HG02571 (cell line): ENCODE results near the gene SOSTDC1.
A peak's percentile ranks its signal among the peaks of the same experiment; 100 is the strongest.
"Not testable (repeated sequence)": the region's sequence is repeated elsewhere in the genome, so short reads cannot be mapped to it uniquely, and the experiment has no call there.

Experiments
- ATAC-seq: cut with Tn5 transposase; IDR thresholded peaks from one replicate; pipeline ENCODE4 v1.9.1; 2021; ENCODE audit warnings: mild to moderate bottlenecking, moderate library complexity; ENCODE audit not compliant: unreplicated experiment

The SOSTDC1 gene

DNA sequence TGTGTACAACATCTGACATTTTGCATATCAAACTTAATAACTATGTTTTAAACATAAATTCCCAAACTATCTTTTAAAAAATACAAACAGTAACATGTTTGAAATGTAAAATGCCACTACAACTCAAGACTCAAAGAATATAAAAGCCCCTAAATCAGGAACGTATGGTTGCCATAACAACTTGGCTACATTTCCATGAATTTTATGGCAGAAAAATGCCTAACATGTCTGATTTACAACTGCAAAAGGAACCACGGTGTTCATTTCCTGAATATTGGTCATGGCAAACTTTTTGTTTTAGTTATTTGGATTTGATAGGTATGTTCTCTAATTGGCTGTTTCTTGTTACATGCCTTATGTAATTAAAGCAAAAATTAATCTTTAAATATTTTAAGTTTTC is 2.0 kb downstream of the SOSTDC1 start:
- no peak for ATAC-seq

DNA sequence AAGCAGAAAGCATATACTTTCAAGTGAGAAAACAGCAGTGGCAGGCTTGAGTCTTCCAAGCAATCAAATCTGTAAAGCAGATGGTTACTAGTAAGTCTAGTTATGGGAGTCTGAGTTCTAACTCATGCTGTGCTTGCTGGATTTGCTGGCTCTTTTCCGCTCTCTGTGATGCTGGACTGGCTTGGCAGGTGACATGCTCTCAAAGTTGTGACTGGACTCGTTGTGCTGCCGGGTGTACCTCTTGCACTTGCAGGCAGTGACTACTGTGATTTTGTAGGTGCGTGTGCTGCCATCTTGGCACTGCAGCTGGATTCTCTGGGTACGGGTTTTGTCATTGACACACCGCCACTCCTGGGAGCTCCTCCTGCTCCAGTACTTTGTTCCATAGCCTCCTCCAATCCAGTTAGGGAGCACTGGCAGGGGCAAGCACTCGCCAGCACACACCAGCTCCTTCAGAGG is 3.1 kb downstream of the SOSTDC1 start:
- ATAC-seq, result no peak

DNA sequence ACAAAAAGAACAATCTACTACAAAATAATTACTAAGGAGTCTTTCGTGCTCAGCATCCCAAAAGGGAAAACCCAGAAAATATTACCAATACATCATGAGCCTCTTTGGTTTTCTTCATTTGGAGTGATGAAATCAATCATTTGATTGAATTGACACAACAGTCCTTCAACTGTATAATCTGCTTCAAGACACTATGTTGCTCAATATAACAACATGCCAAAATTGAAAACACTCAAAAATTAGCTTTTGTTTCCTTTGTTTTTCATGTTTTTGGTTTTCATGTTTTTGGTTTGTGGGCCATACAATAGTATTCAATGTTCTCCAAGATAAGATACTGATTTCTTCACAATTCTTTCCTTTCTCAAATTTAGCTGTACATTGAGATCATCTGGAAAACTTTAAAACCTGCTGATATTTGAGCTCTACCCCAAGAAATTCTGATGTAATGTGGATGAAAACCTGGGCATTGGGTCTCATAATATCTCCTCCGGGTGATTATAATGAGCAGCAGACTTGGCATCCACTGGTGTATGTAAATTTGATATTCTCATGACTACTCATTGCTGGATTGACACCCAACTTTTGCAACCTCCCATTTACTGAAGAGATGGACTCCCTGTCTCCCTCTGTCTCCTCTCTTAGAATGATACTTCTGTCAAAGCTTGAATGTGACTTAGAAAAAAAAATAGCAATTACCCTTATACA is 4.6 kb downstream of the SOSTDC1 start:
- ATAC-seq, result no peak

DNA sequence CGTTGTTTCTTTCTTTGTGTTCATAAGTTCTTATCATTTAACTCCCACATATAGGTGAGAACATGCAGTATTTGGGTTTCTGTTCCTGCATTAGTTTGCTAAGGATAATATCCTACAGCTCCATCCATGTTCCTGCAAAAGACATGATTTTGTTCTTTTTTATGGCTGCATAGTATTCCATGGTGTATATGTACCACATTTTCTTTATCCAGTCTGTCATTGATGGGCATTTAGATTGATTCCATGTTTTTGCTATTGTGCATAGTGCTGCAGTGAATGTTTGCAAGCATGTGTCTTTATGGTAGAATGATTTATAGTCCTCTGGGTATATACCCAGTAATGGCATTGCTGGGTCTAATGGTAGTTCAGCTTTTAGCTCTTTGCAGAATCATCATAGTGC is 9.2 kb downstream of the SOSTDC1 start:
- not testable (repeated sequence) for ATAC-seq

DNA sequence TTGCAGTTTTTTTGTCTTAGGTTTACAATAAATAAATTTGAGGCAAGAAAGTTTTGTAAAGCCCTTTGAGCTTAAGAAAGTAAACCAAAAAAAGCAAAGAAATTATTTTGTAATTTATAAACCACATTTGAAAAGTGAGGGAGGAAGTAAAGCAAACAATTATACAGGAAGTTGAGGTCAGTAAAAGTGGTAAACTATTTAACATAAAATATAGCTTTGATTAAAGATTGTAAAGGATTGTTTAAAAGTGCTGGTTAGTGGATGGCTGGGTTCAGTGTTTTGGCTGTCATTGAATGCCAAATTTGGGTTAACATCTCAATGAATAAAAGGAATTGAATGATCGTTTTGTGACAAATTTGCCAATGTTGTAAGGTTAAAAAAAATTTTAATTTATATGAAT is 9.9 kb downstream of the SOSTDC1 start:
- no peak for ATAC-seq

DNA sequence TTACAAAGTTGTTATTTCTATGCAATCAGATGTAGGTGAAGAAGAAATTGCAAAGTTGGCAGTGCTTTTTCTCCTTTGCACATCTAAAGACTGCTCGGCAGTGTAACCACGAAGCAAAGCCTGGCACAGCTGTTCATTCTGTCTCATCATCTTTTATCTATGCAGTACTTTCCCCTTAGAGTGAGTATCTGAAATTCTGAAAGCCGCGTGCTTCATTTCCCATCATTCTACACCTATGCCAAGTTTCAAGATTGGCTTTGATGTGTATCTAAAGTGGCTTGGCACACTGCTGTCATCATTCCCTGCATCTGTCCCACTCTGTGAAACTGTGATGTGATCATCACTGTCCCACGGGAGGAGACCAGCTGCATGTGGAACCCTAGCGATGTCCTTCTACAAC is 15.2 kb downstream of the SOSTDC1 start:
- ATAC-seq, result no peak

DNA sequence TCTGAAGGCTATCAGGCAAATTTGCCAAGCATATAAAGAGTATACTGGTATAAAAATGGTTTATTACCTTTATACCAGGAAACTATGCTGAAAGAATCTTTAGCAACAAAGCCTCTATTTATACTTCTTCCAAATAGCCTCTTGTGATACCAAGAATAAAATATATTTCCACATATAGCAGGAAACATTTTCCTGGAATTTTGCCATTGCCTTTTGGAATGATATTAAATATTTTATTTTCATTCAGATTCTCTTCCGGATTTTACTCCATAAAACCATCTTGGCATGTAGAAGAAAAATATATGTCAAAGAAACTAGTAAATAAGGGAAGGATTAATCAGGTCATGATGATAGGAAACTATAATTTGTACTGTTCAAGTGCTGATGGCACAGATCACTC is 17.7 kb downstream of the SOSTDC1 start:
- no peak for ATAC-seq

DNA sequence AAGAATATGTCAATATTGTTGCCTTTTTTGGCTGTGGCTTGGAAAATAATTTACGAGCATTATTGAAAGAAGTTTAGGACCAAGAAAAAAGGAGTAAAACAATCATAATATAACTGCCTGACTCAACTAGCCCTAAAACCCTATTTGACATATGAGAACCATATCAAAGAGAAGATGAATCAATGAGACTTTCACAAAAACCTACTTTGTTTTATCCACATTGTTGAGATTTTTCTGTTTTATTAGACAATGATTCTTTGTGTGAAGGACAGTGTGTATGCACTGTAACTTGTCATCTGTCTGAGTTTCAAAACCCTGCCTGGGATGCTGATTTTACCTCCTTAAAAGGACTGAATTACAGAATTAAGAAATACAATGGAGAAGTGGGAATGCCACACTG is 19.0 kb downstream of the SOSTDC1 start:
- no peak for ATAC-seq

DNA sequence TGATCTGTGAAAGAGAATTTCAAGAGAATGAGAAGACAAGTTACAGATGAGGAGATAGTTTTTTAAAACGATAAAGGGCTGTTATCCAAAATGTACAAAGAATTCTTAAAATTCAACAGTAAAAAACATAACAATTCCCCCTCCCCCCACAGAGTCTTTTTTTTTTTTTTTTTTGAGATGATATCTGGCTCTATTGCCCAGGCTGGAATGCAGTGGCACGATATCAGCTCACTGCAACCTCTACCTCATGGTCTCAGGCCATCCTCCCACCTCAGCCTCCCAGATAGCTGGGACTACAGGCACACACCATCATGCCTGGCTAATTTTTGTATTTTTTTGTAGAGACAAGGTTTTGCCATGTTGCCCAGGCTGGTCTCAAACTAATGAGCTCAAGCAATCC is 21.7 kb downstream of the SOSTDC1 start:
- ATAC-seq, result not testable (repeated sequence)

DNA sequence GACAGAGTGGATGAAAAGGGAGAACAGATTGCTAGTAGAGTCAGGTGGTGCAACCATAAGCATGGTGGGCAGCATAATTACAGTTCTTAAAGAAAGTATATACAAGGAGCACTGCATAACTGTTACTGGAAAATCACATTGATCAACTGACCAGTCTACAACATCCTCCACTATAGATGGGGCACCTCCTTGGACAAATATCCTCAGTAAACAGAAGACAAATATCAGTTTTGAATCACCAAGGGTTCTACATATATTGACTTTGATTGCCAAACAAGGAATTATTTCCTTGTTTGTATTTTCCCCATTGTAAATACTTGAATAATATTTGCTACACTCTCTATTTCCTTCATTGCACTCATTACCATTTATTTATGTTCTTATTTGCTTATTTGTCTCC is 26.6 kb downstream of the SOSTDC1 start:
- ATAC-seq, result no peak

DNA sequence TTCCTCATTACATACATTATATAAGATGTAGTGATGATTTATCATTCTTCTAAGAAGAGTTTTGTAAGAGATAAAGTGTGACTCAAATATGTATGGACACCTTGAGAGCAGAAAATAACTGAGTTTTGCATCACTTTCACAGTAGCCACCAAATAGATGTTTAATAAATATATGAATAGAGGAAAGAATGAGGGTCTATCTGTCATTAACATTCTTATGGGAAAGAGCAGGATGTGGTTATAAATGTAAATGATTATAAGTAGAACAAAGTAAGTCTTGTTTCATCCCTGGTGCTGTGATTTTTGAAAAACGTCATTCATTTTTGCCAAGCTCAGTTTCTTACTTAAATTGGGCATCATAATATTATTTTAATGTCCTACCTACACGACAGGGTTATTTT is 29.2 kb downstream of the SOSTDC1 start:
- no peak for ATAC-seq

DNA sequence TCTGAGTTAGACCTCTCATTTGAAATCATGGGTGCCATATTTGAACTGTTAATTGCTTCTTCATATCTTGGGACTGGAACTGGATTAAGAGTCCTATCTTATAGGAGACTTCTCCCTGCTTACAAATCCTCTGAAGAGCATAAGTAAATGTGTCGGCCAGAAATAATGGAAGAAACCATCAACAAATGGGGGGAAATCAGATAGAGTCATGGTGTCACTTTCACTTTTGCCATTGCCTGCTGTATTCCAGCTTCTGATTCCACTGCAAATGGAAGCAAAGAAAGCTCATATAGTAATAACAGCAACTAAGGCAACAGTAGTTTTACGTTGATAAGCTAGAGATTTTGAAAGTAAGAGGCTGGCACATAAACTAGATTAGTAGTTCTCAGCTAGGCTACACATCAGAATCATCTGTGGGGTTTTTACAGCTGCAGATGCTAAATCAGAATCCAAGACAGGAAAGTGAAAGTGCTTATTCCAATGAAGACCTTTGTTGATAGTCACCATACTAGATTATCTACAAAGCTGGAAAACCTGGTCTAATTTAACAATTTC is 31.9 kb downstream of the SOSTDC1 start:
- ATAC-seq, result no peak

DNA sequence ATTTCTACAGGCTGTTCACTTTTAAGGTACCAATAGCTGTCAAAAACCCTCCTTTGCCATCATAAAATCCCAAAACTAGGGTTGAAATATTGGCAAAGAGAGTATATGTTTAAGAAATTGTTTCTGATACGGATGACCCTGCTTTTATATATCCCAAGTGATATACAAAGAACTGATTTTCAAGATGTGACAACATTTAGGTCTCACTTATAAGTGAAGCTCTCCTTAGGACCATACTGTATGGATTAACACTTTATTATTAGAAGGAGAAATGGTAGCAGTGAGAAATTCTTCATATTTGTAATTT is 33.2 kb downstream of the SOSTDC1 start:
- no peak for ATAC-seq

DNA sequence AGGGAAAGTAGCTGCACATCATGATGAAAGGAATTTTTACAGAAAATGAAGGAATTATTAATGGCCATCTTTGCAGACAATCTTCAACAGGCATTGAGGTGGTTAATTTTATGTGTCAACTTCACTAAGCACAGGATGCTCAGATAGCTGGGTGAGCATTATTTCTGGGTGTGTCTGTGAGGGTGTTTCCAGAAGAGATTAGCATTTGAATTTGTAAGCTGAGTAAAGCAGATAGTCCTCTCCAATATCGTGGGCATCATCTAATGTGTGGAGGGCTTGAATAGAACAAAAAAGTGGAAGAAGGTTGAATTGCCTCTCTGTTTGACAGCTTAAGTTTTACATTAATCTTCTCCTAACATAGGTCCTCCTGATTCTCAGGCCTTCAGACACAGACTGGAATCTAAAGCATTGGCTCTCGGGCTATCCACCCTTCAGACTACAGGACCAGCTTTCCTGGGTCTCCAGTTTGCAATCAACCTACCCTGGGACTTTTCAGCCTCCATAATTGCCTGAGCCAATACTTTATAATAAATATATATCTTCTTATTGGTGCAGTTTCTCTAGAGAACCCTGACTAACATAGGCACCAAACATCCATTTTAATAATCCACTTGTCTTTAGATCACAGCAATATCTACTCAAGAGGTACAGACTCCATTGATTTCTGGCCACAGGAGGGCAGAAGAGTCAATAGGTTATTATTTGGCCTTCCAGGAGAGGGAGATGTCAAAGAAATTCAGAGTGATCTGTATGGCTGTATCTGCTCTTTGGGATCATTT is 33.7 kb downstream of the SOSTDC1 start:
- no peak for ATAC-seq

DNA sequence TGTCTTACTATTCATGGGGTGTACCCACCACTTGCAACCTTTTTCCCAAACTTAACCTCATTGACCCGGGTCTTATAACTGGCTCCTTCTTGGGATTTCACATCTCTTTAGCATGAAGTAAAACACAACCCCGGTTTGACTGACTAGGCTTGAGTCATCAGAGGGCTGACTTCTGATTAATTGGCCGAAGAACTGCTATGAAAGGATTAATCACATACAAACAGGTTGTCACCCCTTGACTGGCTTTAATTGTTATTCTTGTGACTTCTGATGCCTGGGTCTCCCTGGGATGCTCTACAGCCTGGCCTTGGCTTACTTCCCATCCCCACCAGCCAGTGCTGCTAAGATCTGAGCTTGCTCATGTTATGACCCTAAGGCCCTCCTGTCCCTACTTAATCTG is 35.4 kb downstream of the SOSTDC1 start:
- ATAC-seq, result no peak

DNA sequence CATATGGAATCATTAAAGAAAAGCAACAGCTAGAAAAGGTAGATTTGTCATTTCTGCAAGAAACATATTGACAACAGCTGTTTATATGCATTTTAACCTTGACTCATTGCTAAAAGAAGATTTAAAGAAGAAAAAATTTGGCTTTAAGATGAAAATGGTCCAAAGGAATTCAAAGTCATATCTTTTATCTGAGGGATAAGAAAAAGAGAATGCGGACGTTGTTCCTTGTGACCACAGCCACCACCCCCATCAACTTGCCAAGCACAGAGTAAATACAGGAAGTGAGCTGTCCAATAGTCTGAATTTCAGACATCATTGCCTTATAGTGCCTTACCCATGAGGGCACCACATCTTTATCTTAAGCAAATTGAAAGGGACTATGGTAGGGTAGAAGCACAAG is 36.9 kb downstream of the SOSTDC1 start:
- ATAC-seq, result no peak

DNA sequence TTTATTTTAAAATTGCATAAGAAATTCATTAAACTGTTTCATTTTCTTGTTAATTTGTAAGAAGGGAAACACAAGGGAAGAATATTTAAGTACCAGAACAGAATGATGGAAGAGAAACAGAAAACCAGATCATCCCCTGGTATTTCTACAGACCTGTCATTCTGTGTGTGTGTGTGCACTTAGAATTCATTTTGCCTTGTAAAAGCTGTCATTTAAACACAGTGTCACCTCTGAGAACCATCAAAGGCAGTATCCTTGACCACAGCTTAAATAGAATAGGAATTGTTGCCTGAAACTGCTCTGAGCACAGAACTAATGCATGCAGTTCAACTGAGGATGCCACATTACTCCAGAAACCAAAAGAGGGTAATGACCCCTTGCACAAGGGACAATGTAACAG is 37.4 kb downstream of the SOSTDC1 start:
- ATAC-seq, result no peak

DNA sequence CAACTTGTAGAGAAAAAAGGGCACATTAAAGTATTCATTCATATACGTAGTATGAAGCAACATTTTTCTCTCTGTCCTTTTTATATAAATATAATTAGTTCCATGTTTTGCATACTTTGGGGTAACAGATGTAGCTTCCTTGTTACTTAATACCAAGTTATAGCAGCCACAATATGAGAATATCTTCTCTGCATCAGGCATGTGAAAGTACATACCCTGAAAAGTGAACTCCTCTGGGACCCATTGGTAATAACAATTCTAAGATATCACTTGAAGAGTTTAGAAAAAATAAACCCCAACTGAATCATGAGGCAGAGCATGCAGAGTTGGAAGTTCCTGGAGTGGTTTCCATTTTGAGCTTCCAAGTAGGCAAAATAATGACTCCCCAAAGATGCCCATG is 41.8 kb downstream of the SOSTDC1 start:
- no peak for ATAC-seq

DNA sequence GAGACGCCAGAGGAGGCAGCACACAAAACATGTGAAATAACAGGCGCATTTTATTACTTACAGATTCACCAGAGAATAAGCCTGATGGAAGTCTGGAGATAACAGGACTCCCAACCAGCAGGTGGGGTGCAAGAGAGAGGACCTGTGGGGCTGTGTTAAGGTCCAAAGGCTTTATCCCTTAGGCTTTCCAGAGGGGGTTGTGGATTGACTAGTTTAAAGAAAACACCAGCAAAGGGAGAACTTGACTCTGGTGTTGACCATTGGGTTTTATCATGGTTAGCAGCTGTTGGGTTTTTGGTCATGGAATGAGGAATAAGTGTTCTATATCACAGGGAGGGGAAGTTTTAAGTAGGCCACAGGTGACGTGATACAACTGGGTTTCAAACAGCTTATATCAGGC is 42.6 kb downstream of the SOSTDC1 start:
- no peak for ATAC-seq

DNA sequence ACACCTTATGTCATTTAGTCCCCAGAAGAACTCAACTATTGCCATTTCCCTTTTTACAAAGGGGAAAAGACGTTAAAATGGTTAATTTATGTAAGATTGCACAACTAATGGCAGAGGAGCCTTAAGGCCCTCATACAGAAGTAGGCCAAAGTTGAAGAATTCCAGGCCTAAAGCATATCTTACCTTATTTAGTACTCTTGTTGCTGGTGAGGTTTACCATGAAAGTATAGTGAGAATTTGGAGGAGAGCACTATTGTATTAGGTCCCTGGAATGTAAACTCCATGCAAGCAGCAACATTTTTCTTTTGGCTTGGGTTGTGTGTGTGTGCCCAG is 43.5 kb downstream of the SOSTDC1 start:
- no peak for ATAC-seq

DNA sequence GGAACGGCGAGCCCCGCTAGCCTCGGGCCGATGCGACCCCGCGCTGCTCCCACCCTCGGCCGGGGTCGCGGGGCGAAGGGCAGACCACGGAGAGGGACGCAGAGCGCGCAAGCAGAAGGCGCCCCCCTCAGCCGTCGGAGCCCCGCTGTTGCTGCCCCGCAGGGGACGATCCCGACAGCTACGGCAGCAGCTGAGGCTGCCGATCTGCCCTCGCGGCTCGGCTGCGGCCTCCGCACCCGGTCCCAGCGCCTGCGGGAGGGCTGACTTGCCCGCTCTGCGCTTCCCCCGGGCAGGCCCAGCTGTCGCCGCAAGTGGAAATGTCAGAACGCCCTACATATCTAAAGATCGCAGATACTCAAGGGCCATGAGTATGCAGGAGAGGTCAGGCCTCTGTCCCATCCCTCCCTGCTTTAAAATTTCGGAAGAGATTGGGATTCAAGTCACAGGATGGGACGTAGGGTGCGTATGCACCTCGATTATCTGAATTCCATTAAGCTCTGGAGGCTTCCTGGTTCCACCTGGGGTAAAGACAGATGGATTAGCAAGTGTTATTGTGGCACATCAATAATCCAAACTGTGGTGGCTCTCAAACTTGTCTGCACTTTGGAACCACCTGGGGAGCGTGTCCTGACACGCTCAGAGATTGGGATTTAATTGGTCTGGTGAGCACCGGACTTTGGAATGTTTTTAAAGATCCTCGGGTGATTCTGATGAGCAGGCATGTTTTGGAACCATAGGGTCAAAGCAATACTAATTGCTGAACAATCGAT is 44.0 kb downstream of the SOSTDC1 start, which contains the start of gene CRPPA:
Gene CRPPA, minus strand, starts transcription at position 206 of the 770 bp plus-strand sequence. CDS start 216 bp downstream, outside the sequence.
- peak; percentile 26 for ATAC-seq
